NCI-H69 (cell line): ENCODE measurements around the gene SORCS2.

Experiments used
- DNase-seq: peaks from one replicate; lab custom pipeline; 2025; lab: John Stamatoyannopoulos, UW

The SORCS2 gene

DNA sequence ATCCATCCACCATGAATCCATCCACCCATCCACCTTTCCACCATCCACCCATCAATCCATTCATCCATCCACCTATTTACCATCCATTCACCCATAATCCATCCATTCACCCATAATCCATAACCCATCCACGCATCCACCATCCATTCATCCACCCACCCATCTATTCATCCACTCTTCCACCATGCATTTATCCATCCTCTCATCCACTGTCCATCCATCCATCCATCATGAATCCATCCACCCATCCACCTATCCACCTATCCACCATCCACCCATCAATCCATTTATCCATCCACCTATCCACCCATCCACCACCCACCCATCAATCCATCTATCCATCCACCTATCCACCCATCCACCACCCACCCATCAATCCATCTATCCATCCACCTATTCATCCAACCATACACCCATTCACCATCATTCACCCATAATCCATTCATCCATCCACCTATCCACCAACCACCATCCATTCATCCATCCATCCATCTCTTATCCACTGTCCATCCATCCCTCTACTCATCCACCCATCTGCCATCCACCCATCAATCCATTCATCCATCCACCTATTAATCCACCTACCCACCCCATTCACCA lies 422.1 kb downstream of the SORCS2 start:
- DNase-seq, result no peak

DNA sequence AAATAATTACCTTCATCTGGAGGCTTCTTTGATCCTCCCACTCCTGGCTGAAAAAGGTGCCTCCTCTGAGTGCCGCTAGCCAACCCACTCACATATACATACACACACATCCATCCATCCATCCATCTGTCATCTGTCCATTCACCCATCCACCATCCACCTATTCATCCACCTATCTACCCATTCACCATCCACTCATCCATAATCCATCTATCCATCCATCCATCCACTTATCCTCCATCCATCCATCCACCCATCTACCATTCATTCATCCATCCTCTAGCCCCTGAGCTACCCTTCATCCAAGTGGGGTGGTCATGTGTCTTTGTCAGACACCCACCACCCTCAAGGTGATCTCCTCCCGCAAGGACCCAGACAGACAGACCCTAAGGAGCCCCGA lies 423.9 kb downstream of the SORCS2 start:
- DNase-seq, result no peak

DNA sequence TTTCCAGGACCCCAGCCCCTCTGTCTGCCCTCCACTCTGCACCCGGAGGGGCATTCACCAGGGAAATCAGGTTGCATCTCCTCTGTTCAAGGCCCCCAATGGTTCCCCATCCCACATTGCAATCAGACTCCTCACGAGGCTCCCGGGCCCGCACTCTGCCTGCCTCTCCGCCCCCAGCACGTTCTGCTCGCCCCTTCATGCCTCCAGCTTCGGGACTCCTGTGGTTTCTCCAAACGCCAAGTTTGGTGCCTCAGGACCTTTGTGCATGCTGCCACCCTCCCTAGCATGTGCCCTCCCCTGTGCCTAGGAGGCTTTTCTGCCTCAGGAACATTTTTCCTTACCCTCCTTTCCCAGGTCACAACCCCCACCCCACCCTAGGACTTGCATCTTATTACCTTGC lies 426.0 kb downstream of the SORCS2 start:
- DNase-seq, result no peak

DNA sequence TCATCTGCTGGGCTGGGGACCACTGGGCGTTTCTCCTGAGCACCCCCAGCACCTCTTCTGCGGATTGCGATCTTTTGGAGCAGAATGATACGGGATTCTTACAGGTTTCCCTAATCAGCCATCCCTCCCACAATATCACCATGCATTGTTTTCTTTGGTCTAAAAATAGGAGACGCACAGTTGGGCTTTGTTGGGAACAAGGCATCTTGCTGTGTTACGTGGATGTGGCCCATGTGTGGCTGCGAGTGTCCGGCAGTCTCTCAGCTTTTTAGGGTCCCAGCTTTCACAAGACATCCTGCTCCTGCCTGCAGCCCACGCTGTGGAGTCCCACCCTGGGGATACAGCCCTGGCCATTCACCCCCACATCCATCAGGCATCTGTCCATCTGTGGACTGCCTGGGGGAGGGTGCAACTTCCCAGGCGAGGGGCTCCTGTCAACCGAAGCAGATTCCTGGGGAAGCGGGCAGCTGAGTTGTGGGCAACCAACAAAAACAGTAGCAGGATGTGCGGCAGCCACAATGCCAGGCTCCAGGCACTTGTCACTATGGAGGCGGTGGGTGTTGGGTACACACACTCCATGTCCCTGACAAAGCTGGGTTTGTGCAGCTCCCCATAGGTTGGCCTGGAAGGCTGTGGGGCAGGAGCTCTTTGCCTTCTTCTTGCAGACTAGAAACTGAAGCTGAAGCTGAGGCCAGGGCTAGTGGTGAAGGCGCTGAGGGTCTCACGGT lies 427.9 kb downstream of the SORCS2 start:
- no peak for DNase-seq

DNA sequence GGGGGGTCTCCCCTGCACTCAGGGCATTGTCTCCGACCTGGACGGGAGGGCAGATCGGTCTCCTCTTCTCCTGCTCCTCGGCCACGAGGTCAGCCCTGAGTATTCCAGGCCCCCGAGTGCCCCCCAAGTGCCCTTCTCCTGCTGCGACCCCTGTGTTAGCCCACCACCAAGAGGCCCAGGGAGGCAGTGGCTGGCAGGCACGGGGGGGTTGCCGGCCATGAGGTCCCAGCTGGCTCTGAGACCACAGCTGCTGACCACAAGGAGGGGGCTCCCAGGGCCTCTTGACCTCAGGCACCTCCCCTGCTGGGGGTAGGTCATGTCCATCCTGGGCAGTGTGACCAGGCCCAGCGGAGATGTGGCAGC lies 428.5 kb downstream of the SORCS2 start:
- no peak for DNase-seq

DNA sequence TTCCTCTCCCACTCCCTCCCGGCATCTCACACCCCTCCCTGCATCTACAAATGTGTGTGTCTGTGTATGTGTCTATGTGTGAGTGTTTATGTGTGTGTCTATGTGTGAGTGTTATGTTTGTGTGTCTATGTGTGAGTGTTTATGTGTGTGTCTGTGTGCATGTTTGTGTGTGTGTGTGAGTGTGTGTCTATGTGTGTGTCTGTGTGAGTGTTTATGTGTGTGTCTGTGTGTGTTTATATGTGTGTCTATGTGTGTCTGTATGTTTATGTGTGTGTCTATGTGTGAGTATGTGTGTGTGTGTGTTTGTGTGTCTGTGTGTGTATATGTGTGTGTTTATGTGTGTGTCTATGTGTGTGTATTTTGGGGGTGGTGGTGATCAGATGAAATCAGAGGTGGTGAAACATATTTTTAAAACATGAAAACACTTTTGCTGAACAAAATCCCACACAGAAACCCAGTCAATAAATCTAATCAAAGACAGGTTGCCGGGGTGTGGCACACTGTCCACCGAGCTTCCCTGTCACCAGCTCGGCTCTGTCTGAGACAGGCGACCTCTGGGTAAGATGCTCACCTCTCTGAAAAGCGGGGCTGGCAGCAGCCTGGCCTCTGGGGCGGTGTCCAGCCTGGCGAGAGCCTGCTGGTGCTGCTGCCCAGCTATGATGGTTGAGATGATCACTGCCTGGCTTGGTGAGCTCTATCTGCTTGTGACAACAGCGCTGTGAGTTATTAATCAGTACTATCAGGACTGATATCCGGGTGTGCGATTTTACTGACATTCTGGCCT lies 429.1 kb downstream of the SORCS2 start:
- DNase-seq, result no peak

DNA sequence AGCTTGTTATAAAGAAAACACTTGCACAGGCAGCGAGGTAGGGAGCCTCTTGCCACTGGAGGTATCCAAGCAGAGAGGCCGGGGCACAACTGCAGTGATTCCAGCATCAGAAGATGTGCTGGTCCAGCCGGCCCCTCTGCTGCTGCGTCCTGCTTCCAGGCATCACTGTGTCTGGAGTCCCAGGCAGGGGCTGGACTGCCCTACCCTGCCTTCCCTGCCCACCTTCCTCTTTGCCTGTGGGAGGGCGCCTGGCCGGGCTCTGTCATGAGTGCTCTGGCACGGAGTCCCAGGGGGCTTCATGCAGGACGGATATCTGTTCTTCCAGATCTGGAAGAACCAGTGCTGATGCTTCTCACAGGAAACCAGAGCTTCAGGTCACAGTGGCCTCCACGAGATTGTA lies 430.0 kb downstream of the SORCS2 start:
- DNase-seq, result no peak

DNA sequence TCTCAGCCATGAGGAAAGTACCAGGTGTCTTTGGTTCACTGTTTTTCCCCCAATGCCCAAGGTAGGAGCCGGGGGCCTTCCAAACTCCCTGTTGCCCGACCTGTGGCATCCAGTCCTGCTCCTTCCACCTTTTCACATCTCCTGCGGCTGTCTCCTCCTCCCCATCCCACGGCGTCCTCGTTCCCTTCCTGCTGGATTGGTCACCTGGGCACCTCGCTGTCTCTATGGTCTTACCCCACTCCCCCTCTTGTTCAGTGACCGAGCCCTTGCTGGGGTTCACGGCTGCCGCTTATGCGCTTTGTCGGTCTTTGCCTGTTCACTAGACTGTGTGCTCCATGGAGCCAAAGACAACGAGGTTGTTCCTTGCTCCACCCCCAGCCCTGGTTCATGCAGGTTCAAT lies 431.1 kb downstream of the SORCS2 start:
- DNase-seq, result no peak

DNA sequence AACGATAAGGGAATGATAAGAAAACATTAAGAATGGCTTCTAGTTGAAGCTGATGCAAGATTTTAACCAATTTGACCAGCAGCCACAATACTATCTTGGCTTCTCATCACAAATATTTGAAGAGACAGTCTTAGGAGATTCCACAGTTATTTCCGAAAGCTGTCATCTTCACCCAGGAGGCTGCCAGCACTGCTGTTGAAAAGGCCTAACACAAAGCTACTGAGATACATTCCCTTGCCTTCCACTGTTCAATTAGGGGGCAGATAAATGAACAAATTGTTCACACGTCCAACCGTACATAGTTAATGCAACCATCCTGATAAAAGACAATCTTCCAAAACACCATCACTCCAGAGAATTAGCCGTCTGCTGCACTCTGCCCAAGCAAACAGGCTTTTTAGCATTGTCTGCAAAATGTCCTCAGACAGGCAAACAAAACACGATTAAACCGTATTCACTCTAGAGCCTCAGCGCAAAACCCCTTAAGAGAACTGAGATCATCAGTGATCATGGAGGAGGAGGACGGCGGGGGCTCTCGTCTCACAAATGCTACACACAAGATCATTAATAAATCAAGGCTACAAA lies 432.1 kb downstream of the SORCS2 start:
- DNase-seq, result no peak

DNA sequence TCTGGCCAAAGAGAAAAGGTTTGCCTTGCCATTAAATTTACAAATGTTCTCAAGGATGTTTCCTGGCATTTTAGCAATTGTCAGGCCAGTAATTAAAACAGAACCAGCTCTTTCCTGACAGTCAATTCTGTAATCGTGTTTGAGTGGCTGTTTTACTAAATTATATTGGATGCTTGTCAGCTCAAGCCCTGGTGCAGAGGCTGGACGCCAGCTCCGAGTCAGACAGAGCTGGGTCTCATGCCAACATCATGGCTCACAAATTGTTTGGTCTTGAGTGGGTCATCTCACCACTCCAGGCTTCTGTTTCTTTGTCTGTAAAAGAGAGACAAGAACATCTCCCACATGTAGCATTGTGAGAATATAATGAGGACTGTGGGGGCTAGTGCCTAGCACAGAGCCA lies 432.7 kb downstream of the SORCS2 start:
- no peak for DNase-seq

DNA sequence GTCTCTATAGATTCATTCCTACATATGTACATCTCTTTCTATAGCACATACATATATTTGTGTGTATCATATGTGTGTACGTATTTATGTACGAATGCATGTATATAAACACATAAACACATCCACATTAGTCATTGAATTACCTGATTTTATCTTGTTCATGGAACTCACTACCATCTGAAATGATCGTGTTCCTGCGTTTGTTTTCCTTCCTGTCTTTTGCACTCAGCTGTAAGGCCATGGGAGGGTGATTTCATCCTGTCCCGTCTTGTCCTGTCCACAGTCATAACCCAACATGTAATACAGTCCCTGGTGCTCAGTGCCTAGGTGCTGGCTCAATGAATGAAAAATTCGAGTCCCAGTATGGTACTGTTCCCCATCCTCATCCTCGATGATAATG lies 434.2 kb downstream of the SORCS2 start:
- DNase-seq, result no peak

DNA sequence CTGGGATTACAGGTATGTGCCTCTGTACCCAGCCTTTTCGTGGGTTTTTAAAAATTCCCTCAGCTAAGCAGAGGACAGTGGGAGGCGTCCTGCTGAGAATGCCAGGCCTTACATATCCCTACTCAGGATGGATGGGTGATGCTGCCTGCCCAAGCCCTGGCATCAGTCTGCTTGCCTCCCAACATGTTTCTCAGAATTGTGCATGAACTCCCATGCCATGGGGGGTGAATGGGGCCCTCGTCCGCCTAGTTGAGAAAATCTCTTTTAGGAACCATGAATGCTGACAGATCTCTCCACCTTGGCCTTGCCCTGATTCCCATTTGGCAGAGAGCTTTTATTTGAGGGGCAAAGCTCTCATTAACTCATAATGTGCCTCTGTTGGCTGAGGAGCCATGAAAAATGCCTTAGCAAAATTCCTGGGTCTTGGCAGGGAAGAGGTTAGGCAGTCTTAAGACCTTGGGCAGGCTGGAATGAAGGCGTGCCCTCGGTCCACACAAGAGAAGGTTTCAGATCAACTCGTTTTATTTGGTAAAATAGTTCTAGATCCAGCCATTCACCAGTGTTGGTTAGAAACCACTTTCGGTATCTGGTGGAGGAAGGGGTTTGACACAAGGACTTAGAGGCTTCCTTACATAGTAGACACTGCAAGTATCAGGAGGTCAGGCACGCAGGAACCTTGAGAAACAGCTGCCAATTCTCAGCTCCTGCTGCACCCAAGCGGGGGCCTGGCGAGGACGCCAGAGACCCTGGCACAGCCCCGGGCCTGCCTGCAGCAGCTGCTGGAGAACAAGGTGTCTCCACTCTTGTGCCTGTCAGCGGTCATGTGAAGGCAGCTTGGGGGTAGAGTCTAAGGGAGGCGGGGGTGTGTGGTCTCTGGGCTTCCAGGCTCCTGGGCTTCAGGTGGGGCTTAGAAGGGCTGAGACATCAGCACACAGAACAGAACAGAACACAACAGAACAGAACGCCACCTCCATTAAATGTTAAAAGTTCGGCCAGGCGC lies 435.2 kb downstream of the SORCS2 start:
- no peak for DNase-seq

DNA sequence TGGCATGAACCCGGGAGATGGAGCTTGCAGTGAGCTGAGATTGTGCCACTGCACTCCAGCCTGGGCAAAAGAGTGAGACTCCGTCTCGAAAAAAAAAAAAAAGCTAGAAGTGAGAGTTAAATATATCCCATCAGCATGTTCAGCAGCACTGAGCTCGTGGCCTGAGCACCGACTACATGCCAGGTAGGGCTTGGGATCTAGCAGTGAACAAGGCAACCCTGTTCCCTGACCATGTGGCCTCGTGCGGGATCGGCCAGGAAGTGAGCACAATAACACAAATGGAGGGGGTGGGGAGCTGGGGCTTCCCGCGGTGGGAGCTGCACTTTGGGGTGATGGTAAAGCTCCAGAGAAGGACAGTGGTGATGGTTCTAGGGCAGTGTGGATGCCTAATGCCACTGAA lies 436.1 kb downstream of the SORCS2 start:
- DNase-seq, result no peak

DNA sequence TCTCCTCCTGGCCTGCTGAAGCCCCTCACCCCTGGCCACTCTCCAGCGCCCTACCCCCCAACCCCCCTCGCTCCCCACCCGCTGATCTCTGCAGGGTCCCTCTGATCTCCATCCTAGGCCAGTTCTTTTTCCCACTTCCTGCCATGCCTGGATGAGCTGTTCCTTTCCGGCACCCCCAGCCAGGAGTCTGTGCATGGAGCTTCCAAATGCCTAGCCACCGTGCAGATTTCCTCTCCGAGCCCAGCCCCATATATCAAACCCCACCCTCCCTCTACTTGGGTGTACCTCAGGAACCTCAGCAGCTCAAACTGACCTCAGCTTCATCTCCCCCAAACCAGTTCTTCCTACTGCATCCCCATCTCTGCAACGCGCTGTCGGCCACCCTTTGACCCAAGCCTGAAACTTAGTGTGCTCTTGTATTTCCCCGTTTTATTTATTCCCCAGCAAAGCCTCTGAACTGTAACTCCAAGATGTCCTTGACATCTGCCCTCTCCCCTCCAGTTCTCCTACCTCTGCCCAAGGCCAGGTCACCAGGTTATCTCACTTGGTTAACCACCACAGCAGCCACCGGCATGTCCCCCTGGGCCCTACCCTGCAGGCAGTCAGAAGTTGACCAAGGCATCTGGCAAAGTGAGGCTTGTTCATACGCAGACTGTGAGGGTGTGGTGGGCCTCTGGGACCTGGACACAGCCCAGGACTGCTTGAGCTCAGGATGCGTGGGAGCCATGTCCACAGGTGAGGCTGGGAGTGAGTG lies 437.3 kb downstream of the SORCS2 start:
- no peak for DNase-seq

DNA sequence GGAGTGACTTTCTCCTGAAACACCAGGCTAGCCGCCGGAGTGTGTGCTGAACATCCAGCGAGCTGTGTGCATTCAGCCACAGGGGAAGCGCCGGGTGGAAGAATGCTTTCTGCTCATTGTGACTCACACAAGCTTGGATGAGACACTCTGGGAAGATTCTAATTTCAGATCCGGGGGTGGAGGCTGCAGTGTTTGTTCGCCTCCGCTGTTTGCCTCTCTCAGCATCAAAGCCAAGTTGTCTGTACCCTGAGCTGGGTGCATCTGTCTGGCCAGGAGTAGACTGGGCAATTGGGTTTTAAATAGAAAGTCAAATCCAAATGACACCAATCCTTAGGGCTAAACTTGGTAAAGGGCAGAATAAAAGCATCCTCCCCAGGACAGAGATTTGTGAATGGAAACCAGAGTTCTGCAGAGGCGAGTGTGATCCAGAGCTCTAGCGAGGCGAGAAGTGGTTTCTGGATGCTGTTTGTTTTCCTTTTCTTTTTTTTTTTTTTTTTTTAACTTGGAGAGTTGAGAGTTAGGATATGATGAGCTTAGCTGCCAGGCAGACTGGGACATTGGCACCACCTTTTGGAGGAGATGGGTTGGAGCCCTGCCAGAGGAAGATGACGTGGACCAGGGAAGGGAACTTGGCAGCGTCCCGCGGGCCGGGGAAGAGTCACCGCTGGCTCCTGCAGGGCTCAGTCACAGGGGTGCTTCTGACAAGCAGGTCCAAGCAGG lies 438.4 kb downstream of the SORCS2 start:
- DNase-seq, result no peak

DNA sequence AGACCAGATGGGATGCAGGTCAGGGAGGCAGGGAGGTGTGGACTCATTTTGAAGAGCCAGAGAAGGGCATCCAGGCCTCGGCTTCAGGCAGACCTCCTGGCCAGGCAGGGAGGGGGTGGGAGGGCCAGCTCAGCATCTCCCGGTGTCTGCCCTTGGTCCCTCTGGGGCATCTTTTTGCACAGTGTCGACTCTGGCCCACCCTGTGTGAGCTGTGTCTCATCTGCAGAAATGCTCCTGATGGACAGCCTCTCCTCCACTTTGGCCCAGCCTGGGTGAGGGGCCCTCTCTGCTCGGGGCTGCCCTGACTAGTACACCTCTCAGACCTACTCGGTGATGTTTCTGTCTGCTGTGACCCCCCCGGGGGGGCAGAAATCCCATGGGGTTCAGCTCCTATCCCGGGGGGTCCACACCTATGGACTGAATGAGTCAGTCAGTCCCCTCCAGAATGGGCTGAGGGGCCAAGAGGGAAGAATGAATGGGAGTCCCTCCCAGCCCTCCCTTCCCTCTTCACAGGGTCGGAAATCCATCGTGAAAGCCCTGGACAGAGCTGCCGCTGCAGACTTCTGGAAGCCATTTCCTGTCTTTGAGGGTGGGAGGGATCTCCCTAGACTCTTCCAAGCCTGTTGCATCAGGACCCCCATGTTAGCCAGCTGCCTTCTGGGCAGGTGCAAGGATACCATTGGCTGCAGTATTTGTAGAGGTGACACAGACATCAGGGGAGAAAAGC lies 439.1 kb downstream of the SORCS2 start:
- DNase-seq, result no peak

DNA sequence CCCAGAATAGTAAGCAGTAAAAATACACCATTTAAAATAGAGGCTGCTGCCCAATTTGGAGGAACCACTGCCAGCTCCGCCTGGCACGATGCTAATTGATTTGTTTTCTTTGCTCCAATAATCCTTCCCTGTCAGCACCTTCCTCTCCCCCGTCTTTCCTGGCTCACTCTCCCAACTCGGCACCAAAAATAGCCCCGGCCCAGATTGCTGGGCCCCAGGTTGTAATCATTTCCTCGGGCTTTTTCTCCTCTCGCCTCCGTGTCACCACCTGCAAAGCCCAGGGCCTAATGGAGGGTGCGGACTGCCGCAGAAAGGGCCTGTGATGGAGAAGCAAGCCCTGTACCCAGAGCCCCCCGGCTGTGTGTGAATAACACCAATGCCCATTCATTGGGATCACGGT lies 440.0 kb downstream of the SORCS2 start:
- no peak for DNase-seq

DNA sequence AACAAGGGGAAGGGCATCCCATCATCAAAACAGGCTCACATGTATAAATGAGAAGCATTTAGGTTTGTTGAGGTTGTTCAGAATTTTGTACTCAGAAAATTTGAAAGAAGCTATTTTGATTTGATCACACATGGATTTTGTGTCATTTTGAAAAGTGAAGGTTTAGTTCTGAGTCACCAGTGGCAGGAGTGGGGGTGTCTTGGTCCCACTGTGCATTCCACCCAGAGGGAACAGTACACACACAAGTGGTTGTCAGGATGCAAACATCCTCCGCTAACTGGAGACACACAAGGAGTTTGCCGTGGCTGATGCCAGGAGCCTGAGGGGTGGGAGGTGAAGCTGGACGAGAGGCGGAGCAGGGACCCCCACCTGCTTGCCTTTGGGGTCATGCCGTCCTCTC lies 440.6 kb downstream of the SORCS2 start:
- DNase-seq, result no peak

DNA sequence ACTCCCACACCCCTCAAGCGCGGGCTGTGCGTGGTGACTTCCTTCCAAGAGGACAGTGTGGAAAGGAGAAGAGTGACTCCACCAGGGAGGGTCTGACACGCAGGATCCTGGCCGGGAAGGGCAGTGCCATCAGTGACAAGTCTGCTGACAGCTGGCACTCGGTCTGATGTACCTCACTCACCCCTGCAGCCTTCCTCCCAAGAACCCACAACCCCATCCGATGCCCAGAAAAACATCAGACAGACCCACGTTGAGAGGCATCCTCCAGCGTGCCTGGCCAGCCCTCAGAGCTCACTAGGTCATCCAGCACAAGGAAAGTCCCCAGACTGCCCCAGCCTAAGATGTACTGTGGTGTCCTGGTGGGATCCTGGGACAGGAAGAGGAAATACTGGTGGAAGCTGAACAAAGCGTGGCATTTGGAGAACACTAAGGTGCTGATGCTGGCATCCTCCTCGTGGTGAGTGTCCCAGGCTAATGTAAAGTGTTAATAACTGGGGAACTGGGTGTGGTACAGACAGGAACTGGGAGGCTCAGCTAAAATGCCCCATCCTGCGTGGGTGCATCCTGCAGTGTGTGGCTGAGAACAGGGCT lies 442.4 kb downstream of the SORCS2 start:
- no peak for DNase-seq
